NCI-H345 treated with DMSO at 0.1 percent for 48 hours (cell line): ENCODE results near the gene SNX12.
A peak's percentile ranks its signal among the peaks of the same experiment; 100 is the strongest.

Experiments used
- DNase-seq: peaks from one replicate; lab custom pipeline; 2025; ENCODE audit not compliant: unreplicated experiment; lab: John Stamatoyannopoulos, UW

Gene SNX12

GRCh38 chrX:71068044-71068918 lies at the start of gene SNX12:
TSS of gene SNX12 (minus strand) at chrX:71068334. CDS start at chrX:71068306, 28 bp downstream.
- peak; percentile 86 for DNase-seq

DNA sequence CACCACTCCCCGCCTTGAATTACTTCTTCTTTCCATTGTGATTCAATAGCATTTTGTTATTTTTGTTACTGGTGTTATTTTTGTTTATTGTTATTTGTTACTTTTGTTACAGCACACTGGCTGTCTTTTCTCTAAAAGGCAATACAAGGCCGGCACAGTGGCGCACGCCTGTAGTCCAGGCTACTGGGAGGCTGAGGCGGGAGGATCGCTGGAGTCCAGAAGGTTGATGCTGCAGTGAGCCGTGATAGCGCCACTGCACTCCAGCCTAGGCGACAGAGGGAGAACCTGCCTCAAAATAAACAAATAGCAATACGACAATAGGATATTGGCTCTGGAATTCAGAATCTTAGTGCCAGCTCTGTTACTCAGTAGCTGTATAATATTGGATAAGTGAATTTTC lies 49.2 kb upstream of the SNX12 start:
- DNase-seq = no peak

DNA sequence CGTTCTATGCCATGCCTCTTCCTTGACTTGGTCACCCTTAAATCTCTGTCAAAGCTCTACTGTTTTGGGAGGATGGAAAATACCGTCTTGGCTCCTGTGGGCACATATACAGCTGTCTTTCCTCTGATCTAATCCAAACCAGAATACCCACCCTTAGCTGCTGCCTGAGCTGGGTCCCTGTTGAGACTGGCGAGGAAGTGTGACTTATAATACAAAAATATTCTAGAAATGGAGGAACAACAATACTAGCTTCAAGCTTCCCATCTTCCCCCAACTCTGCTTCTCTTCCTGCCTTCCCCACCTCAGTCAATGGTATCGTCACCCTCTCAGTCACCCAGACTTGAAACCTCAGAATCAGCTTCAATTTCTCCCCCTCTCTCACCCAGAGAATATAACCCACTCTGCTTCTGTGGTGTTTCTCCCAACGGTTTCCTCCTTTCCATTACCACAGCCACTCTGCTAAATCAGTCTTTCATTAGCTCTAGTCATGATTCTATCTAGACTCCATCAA lies 43.8 kb upstream of the SNX12 start:
- DNase-seq = no peak

DNA sequence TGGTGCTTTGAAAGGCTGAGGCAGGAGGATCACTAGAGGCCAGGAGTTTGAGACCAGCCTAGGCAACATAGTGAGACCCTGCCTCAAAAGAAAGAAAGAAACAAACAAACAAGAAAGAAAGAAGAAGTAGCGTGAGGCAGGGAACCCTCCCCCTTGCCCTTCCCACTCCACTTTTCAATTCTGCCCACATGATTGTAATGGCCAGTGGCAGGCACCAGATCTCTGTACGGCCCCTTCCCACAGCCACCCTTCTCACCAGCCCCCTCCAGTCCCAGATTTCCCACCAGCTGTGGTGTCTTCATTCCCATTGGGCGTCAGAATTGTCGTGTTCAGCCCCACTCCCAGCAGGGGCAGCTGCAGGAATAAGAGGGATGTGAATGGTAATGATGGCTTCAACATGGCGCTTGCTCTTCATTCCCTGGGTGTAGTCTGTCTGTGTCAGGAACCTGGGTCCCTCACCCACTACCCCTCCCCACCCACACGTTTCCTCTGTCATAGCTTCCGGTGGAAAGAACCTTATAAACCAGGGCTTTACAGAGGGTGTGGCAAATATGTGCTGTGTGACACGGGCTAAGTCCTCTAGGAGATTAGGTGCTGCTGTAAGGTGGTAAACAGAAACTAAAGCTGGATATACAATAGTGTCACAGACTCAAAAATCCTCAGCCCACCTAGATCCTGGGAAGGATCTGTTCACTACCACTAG lies 43.2 kb upstream of the SNX12 start, which contains the start of gene IL2RG:
Gene IL2RG (minus strand): TSS at position 437 of the 703 bp plus-strand sequence. CDS start 38 bp downstream, at position 399.
- DNase-seq = no peak

DNA sequence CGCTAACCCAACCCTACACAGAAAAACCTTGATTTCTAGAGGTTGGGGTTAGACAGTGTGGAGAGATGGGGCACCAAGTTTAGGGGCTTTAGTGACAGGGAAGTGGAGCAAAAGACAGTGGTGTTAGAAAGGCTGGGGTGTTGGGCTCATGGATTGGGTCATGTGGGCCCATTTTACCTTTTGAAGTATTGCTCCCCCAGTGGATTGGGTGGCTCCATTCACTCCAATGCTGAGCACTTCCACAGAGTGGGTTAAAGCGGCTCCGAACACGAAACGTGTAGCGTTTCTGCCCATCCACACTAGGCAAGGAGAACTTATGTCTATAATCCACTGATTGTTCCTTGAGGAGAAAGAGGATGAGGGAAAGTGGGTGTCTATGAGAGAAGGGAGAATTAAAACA lies 40.9 kb upstream of the SNX12 start:
- DNase-seq = no peak

GRCh38 chrX:71107762-71108360 lies 39.7 kb upstream of the SNX12 start:
- no peak for DNase-seq

- DNase-seq = no peak
Observed at GRCh38 chrX:71107245-71107644, 39.1 kb upstream of the SNX12 start.

GRCh38 chrX:71106427-71106826 lies 38.3 kb upstream of the SNX12 start, which contains the start of gene CXorf65:
TSS of gene CXorf65 (minus strand) at chrX:71106740. CDS start at chrX:71106556, 184 bp downstream.
- DNase-seq = no peak

DNA sequence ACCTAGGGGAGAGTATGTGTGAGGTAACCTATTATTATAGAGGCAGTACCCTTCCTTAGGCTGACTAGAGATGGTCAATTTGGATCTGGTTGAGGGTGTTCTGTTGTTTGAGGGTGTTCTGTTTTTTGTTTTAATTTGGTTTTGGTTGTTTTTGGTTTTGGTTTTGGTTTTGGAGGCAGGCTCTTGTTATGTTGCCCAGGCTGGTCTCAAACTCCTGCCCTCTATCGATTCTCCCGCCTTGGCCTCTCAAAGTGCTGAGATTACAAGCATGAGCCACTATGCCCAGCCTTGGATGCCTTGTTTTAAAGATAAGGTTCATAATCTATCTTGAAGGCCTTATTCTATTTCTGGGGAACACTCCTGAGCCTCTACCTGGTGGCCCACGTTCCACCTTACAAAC lies 37.5 kb upstream of the SNX12 start:
- DNase-seq = no peak

DNA sequence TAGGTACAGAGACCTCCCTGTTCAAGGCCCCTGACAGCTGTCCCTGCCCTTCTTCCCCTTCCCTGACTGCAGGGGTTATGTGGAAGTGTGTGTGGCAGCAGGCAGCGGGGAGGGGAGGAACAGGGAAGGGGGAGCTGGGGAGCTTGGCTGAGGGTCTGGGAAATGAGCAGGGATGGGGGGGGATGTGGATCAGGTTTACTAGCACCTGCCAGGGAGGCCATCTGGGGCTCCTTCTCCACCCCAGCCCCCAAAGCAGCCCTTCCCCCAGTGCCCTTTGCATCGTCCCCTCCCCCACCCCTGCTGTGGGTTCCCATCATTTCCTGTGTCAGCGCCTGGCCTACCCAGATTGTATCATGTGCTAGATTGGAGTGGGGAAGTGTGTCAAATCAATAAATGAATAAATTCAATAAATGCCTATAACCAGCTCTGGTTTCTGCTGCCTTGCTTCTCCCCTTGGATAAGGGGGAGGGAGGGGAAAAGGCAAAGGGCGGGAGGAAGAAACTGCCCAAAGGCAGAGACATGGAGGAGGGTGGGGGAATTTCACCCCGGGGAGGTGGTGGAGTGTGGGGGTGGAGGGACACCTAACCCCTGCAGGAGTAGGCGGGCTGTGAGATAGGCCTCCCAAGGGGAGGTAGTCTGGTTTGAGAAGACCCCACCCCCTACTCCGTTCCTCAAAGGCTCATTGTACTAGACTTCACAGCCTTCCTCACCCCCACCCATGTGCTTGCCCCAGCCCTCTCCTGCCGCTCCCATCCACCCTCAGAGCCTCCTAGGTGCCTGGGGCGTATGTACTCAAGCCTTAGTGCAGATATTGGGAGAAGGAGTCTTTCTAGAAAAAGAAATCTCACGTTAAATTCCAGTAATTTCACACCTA lies 35.2 kb upstream of the SNX12 start:
- no peak for DNase-seq

- no peak for DNase-seq
Observed at GRCh38 chrX:71102292-71102691, 34.2 kb upstream of the SNX12 start.

DNA sequence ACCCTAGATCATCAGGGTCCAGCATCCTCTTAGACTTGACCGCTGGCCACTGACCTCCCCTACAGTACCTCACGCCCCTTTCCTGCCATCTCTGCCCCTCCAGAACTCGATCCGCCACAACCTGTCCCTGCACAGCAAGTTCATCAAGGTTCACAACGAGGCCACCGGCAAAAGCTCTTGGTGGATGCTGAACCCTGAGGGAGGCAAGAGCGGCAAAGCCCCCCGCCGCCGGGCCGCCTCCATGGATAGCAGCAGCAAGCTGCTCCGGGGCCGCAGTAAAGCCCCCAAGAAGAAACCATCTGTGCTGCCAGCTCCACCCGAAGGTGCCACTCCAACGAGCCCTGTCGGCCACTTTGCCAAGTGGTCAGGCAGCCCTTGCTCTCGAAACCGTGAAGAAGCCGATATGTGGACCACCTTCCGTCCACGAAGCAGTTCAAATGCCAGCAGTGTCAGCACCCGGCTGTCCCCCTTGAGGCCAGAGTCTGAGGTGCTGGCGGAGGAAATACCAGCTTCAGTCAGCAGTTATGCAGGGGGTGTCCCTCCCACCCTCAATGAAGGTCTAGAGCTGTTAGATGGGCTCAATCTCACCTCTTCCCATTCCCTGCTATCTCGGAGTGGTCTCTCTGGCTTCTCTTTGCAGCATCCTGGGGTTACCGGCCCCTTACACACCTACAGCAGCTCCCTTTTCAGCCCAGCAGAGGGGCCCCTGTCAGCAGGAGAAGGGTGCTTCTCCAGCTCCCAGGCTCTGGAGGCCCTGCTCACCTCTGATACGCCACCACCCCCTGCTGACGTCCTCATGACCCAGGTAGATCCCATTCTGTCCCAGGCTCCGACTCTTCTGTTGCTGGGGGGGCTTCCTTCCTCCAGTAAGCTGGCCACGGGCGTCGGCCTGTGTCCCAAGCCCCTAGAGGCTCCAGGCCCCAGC lies 32.7 kb upstream of the SNX12 start:
- DNase-seq = no peak

- DNase-seq = no peak
Observed at GRCh38 chrX:71099736-71100135, 31.6 kb upstream of the SNX12 start.

DNA sequence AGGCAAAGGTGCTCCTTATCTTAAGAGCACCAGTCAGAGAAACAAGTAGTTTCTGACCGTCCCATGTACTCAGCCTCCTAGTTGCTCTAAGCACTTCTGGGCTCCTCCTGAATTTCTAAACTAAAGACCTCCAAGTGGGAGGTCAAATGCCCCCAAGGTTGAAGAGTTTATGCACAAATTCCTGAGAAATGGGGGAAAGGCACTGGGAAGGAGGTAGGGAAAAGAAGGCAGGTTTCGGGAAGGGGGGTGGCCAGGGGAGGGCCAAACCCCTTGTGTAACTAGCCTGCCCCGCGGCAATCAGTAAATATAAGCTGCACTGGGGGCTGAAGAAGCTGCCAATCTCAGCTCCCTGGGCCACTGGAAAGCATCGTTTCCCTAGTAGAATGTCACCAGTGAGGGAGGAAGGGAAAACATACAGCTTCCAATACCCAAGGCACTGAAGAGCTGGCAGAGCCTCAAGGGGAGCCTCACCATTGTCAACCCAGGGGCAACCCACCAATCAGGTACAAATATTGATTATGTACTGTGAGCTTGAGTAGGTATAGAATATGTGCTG lies 30.9 kb upstream of the SNX12 start:
- DNase-seq = no peak

DNA sequence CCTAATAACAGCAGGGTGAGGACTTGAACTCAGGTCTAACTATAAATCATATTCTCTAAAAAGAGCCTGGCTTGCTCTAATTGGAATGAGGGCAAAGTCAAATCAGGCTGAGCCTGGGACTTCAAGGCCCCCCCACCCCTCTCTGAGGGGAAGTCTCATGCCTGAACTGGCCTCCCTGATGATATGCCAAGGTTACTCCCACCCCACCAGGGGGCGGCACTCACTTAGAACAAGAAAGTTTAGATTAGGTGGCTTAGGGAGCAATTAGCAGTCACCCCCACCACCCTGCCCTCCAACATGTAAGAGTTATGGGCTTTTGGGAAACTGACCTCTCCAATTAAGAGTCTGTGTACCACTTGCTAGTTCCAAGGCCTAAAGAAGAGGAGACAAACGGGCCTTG lies 30.2 kb upstream of the SNX12 start:
- no peak for DNase-seq

DNA sequence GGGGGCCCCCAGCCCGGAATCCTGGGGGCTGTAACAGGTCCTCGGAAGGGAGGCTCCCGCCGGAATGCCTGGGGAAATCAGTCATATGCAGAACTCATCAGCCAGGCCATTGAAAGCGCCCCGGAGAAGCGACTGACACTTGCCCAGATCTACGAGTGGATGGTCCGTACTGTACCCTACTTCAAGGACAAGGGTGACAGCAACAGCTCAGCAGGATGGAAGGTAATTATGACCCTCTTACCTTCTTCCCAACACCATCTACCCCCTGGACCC lies 28.6 kb upstream of the SNX12 start:
- DNase-seq = no peak

DNA sequence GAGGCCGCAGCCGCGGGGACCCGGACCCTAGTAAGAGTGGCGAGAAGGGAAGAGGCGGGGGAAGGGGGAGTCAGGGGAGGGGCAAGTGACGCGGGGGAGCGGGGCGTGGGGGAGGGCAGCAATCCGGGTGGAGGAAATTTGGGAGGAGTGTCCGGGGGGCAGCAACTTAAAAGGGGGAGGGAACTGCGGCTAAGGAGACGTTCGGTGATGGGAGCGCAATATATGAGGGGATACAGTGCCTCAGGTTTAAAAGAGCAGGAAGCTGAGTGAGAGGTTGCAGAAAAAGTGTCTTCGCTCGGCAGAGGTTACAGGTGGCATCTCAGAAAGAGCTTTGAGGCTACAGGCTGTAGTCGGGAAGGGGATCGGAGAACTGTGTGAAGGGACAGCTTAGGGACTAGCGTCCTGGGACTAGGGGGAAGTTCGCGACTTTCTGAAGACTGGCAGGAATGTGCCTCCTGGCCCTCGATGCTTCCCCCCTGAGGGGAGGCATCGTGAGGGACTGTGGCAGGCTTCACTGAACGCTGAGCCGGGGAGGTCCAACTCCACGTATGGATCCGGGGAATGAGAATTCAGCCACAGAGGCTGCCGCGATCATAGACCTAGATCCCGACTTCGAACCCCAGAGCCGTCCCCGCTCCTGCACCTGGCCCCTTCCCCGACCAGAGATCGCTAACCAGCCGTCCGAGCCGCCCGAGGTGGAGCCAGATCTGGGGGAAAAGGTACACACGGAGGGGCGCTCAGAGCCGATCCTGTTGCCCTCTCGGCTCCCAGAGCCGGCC lies 28.0 kb upstream of the SNX12 start:
- peak; percentile 28 for DNase-seq

DNA sequence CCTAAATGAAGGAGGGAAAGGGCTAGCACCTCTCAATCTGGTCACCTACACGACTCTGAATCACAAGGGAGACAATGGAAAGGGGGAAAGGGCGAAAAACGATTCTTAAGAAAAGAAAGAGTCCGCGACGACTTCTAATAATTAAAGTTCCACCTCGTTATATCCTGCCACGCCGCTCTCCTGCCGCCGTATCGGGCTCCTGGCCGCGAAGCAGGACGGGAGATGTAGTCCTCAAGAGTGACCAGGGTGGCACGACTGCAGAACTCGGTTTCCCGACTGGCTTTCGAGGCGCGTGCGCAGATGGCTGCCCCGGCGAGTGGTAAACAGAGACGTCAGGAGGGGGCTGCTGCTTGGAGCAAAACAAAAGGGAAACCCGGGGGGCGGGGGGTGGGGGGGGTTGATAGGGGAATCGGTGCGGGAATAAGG lies 27.4 kb upstream of the SNX12 start, which contains the start of gene FOXO4:
Gene FOXO4 (plus strand): TSS at position 297 of the 426 bp plus-strand sequence. CDS start 678 bp downstream, outside the sequence.
- DNase-seq = peak; percentile 66
